Small intestine (tissue), 7 donors: ENCODE results near the gene SLC6A8. TPM values are rescaled to one million over a fixed set of nuclear protein-coding genes. Genes with fewer than 3 reads are reported as not detected.
"Not testable (repeated sequence)": the region's sequence is repeated elsewhere in the genome, so short reads cannot be mapped to it uniquely, and the experiment has no call there.

Source experiments
- DNase-seq, 2 donors: peaks; one replicate each; pipeline versions ENCODE4 v3.0.0 to v3.0.0-alpha.2; 2013
- FAIRE-seq: peaks from 2 replicates; lab custom pipeline; 2012; peaks lifted over from hg19 to GRCh38; lab: Jason Lieb, UNC
- H3K27ac ChIP-seq, 3 donors: one replicate each; pipeline ENCODE4 v1.5.1; 2013; ENCODE audit warnings: low read length in 2 of 3, mild to moderate bottlenecking in 2 of 3, control low read depth in 1 of 3, inconsistent platforms in 1 of 3, low read depth in 1 of 3, moderate library complexity in 1 of 3
- H3K27me3 ChIP-seq, 3 donors: one replicate each; pipeline ENCODE4 v1.6.1; 2013; ENCODE audit warnings: low read length in 3 of 3, inconsistent platforms in 1 of 3; ENCODE audit not compliant: control insufficient read depth in 3 of 3, insufficient read depth in 3 of 3
- H3K36me3 ChIP-seq, 3 donors: one replicate each; pipeline ENCODE4 v1.6.1; 2013; ENCODE audit warnings: low read length in 3 of 3, inconsistent platforms in 1 of 3, low read depth in 1 of 3, mild to moderate bottlenecking in 1 of 3, moderate library complexity in 1 of 3; ENCODE audit not compliant: control insufficient read depth in 3 of 3, insufficient read depth in 2 of 3
- H3K4me1 ChIP-seq, 3 donors: one replicate each; pipeline ENCODE4 v1.6.1; 2013; ENCODE audit warnings: low read length in 2 of 3, inconsistent platforms in 1 of 3, low read depth in 1 of 3, mild to moderate bottlenecking in 1 of 3, moderate library complexity in 1 of 3; ENCODE audit not compliant: control insufficient read depth in 3 of 3, insufficient read depth in 2 of 3
- H3K4me3 ChIP-seq, 3 donors: one replicate each; pipeline ENCODE4 v1.5.1; 2013; ENCODE audit warnings: low read length in 3 of 3, control low read depth in 1 of 3, inconsistent platforms in 1 of 3, low read depth in 1 of 3, mild to moderate bottlenecking in 1 of 3, moderate library complexity in 1 of 3
- H3K9me3 ChIP-seq, 2 donors: one replicate each; pipeline ENCODE4 v1.6.1; 2013; ENCODE audit warnings: low read depth in 1 of 2, low read length in 1 of 2; ENCODE audit not compliant: control insufficient read depth in 2 of 2, insufficient read depth in 1 of 2
- WGBS, 3 donors: extraction: QIAGEN DNeasy Blood & Tissue Kit; methylation state at CpG; one replicate each; pipeline ENCODE4 v1.1.7; 2013; 5-methylcytosine and 5-hydroxymethylcytosine counted together
- polyA plus RNA-seq, 4 donors: library from polyadenylated mRNA; stranded (reverse) in 3 of 4; unstranded in 1 of 4; fragments of 200-250 nt in 3 of 4; fragments of 120-200 nt in 1 of 4; gene quantifications; one replicate each; pipeline versions ENCODE4 v1.2.1 to v1.2.3, GENCODE V29; 2013
- donor health status: healthy with polysubstance abuse.
- donor health status: control.
- donor health status: control.
- donor health status: Bipolar disorder and iron deficiency.
- donor health status: healthy.

SLC6A8 gene
- polyA plus RNA-seq, 4 donors: 34.0 to 140 (median 59.2) TPM

- peaks cover 0 to 39% (median 0%) of the 10 kb centered on the region in 3 donors for H3K4me1 ChIP-seq
- H3K36me3 ChIP-seq: peaks cover 0 to 93% (median 6%) of the 10 kb centered on the region in 3 donors
- H3K27me3 ChIP-seq: no peaks in the 10 kb centered on the region
- H3K27ac ChIP-seq: peak overlapping the region in 2 of 3 donors; percentile 16 to 40
- DNase-seq (peak; percentile 46 to 80), FAIRE-seq (no peak)
- 28 to 67% (median 59%) methylated on average over 8 to 16 of the region's 16 CpGs for WGBS, 3 donors
- H3K4me3 ChIP-seq: no peak overlapping the region
- H3K9me3 ChIP-seq: no peaks in the 10 kb centered on the region
Measured at GRCh38 chrX:153703036-153703370, 15.3 kb downstream of the SLC6A8 start.

- DNase-seq (no peak), FAIRE-seq (no peak)
- Histone ChIP-seq H3K4me3 (no peak overlapping the region), H3K27ac (no peak overlapping the region), H3K9me3 (no peaks in the 10 kb centered on the region), H3K4me1 (peaks cover 0 to 39% (median 0%) of the 10 kb centered on the region in 3 donors), H3K36me3 (peaks cover 0 to 90% (median 6%) of the 10 kb centered on the region in 3 donors), H3K27me3 (no peaks in the 10 kb centered on the region)
- 79 to 94% (median 83%) methylated on average over 16 to 18 of the region's 18 CpGs for WGBS, 3 donors
Measured at GRCh38 chrX:153704021-153704526, 16.3 kb downstream of the SLC6A8 start.

DNA sequence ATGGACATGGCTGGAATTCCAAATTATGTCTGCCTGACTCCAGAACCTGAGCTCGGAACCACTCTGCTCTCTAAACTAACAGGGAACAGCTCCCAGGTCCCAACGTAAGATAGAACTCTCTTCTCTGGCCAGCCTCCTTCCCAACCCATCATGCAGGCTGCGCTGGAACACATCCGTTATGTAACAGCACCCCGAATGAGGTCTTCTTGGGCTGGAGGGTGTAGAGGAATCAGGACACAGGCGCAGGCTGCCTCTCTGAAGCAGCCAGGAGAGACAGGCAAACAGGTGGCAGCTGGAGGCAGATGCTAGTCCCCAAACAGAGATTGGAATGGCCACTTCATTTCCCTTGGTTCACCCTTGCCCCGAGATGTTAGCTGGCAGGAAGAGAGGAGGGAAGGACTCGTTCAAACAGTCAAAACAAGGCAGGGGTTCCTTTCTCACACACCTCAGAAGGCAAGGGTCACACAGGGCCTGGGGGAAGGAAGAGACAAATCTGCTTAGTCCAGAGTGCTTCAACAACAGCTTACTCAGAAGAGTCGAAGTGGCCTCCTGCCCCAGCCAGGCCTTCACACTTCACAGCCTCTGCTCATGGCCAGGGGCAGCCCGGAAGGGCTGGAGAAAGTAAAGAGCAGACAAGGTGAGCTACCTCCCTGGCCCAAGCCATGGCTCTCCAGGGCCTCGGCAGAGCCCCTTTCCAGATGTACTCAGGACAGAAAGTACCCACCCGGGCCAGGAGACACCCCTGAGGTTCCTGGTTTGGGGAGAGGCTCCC lies 17.1 kb downstream of the SLC6A8 start:
- H3K4me3 ChIP-seq, DNase-seq, H3K9me3 ChIP-seq, H3K27me3 ChIP-seq, H3K27ac ChIP-seq, FAIRE-seq: not testable (repeated sequence)
- Histone ChIP-seq H3K4me1 (peaks cover 0 to 36% (median 0%) of the 10 kb centered on the region in 3 donors), H3K36me3 (peaks cover 0 to 93% (median 6%) of the 10 kb centered on the region in 3 donors)
- 81 to 85% (median 85%) methylated on average over 7 to 11 of the region's 12 CpGs for WGBS, 3 donors

GRCh38 chrX:153705403-153706060 lies 17.8 kb downstream of the SLC6A8 start:
- WGBS, 3 donors: 84 to 92% (median 90%) methylated on average over 12 to 18 of the region's 18 CpGs
- Histone ChIP-seq H3K4me1 (peaks cover 0 to 29% (median 0%) of the 10 kb centered on the region in 3 donors), H3K36me3 (peaks cover 0 to 93% (median 6%) of the 10 kb centered on the region in 3 donors)
- not testable (repeated sequence) for H3K9me3 ChIP-seq, DNase-seq, H3K27me3 ChIP-seq, H3K27ac ChIP-seq, FAIRE-seq, H3K4me3 ChIP-seq

- H3K36me3 ChIP-seq: peaks cover 0 to 91% (median 6%) of the 10 kb centered on the region in 3 donors
- DNase-seq: no peak
- H3K27me3 ChIP-seq: no peaks in the 10 kb centered on the region
- no peak overlapping the region for H3K4me3 ChIP-seq
- no peaks in the 10 kb centered on the region for H3K9me3 ChIP-seq
- peaks cover 0 to 21% (median 0%) of the 10 kb centered on the region in 3 donors for H3K4me1 ChIP-seq
- no peak overlapping the region for H3K27ac ChIP-seq
- WGBS, 3 donors: 86 to 93% (median 91%) methylated on average over 9 of the region's 9 CpGs
- no peak for FAIRE-seq
Measured at GRCh38 chrX:153706799-153707198, 19.1 kb downstream of the SLC6A8 start.

DNA sequence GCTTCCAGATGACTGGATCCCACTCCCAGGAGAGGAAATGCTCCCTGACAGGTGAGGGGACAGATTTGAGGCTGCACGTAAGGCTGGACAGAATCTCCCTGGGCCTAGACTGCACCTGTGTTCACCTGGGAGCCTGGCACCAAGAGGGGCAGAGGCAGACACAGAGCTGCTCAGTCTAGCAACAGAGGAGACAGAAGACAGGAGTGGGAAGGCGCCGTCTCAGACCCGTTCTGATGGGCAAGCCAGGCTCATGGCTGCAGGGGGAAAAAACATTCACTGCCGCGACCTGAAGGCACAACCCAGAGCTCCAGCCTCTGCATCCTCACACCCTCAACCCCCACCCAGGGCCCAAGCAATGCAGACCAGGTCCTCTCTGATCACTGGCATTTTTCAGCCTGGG lies 19.7 kb downstream of the SLC6A8 start:
- 92 to 97% (median 96%) methylated on average over 3 to 6 of the region's 6 CpGs for WGBS, 3 donors
- FAIRE-seq: no peak

GRCh38 chrX:153708415-153708814 lies 20.7 kb downstream of the SLC6A8 start:
- H3K4me1 ChIP-seq: peaks cover 0 to 13% (median 0%) of the 10 kb centered on the region in 3 donors
- H3K9me3 ChIP-seq: no peaks in the 10 kb centered on the region
- H3K36me3 ChIP-seq: peaks cover 0 to 85% (median 6%) of the 10 kb centered on the region in 3 donors
- FAIRE-seq (no peak), DNase-seq (peak; percentile 86 to 90)
- peak overlapping the region; percentile 42 to 85 (median 79) for H3K27ac ChIP-seq
- no peaks in the 10 kb centered on the region for H3K27me3 ChIP-seq
- H3K4me3 ChIP-seq: no peak overlapping the region
- WGBS, 3 donors: 12 to 30% (median 24%) methylated on average over 12 to 13 of the region's 13 CpGs

More for the DNA sequence above, 19.7 kb downstream of the SLC6A8 start:
- Histone ChIP-seq H3K36me3 (peaks cover 0 to 88% (median 6%) of the 10 kb centered on the region in 3 donors), H3K4me1 (peaks cover 0 to 21% (median 0%) of the 10 kb centered on the region in 3 donors), H3K27me3 (no peaks in the 10 kb centered on the region), H3K9me3 (no peaks in the 10 kb centered on the region), H3K4me3 (no peak overlapping the region), H3K27ac (no peak overlapping the region)
- no peak for DNase-seq
